Muscle layer of colon (tissue), 2 donors: Measurements from ENCODE around the gene MCM3AP.
"Not testable (repeated sequence)": the region's sequence is repeated elsewhere in the genome, so short reads cannot be mapped to it uniquely, and the experiment has no call there.

Experiments used
- H3K27ac ChIP-seq: one replicate; pipeline ENCODE4 v1.7.0; 2013; ENCODE audit warnings: low read depth, mild to moderate bottlenecking, low read length, moderate library complexity
- H3K27me3 ChIP-seq, 2 donors: one replicate each; pipeline ENCODE4 v1.7.0; 2013; ENCODE audit warnings: low read length in 2 of 2, mild to moderate bottlenecking in 2 of 2; ENCODE audit not compliant: insufficient read depth in 2 of 2, control insufficient read depth in 1 of 2
- H3K36me3 ChIP-seq: one replicate; pipeline ENCODE4 v1.7.0; 2013; ENCODE audit warnings: mild to moderate bottlenecking, low read length; ENCODE audit not compliant: insufficient read depth
- H3K4me1 ChIP-seq: one replicate; pipeline ENCODE4 v1.7.0; 2013; ENCODE audit warnings: mild to moderate bottlenecking, low read length; ENCODE audit not compliant: insufficient read depth
- H3K4me3 ChIP-seq, 2 donors: one replicate each; pipeline ENCODE4 v1.7.0; 2013; ENCODE audit warnings: low read length in 2 of 2, low read depth in 1 of 2, mild to moderate bottlenecking in 1 of 2, moderate library complexity in 1 of 2
- H3K9ac ChIP-seq: one replicate; pipeline ENCODE4 v1.7.0; 2013; ENCODE audit warnings: low read length
- H3K9me3 ChIP-seq: one replicate; pipeline ENCODE4 v1.7.0; 2013; ENCODE audit warnings: mild to moderate bottlenecking, low read length
- donor health status: abdominal sarcoma.
- donor health status: Adenocarcinoma of cecum.

MCM3AP gene

GRCh38 chr21:46203203-46203600 lies 82.2 kb downstream of the MCM3AP start:
- no peak overlapping the region for H3K4me3 ChIP-seq
- no peak overlapping the region for H3K27ac ChIP-seq
- peaks cover 39% of the 10 kb centered on the region for H3K36me3 ChIP-seq
- no peaks in the 10 kb centered on the region for H3K27me3 ChIP-seq
- H3K9me3 ChIP-seq = no peaks in the 10 kb centered on the region
- H3K9ac ChIP-seq = no peak overlapping the region
- no peaks in the 10 kb centered on the region for H3K4me1 ChIP-seq

DNA sequence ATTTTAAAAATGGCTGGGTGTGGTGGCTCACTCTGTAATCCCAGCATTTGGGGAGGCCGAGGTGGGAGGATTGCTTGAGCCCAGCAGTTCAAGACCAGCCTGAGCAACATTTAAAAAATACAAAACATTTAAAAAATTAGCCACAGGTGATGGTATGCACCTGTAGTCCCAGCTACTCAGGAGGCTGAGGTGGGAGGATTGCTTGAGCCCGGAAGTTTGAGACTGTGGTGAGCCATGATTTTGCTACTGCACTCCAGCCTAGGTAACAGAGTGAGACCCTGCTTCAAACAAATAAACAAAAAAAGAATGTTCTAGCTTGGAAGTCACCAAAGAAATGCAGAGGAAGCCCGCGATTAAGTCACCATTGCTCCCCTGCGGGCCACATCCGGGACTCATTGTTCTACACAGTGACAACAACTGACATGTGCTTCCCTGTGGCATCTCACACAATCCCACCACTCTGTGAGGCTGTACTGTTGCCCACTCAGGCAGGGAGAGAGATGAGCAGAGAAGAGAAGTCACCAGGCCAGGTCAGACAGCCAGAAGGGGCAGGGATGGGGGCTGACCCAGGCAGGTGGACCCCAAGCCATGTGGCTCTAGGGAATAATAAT lies 82.7 kb downstream of the MCM3AP start:
- Histone ChIP-seq H3K9me3 (no peaks in the 10 kb centered on the region), H3K9ac (no peak overlapping the region), H3K27ac (no peak overlapping the region), H3K36me3 (peaks cover 35% of the 10 kb centered on the region), H3K27me3 (no peaks in the 10 kb centered on the region), H3K4me1 (no peaks in the 10 kb centered on the region), H3K4me3 (no peak overlapping the region)

- H3K4me3 ChIP-seq, H3K27ac ChIP-seq, H3K4me1 ChIP-seq, H3K27me3 ChIP-seq, H3K9ac ChIP-seq, H3K9me3 ChIP-seq: not testable (repeated sequence)
- peaks cover 36% of the 10 kb centered on the region for H3K36me3 ChIP-seq
These were observed 84.3 kb downstream of the MCM3AP start for GRCh38 chr21:46200877-46201803.

- Histone ChIP-seq H3K4me1 (no peaks in the 10 kb centered on the region), H3K9ac (no peak overlapping the region), H3K27me3 (no peaks in the 10 kb centered on the region), H3K4me3 (no peak overlapping the region), H3K27ac (no peak overlapping the region), H3K36me3 (peaks cover 44% of the 10 kb centered on the region), H3K9me3 (no peaks in the 10 kb centered on the region)
These were observed 85.7 kb downstream of the MCM3AP start for GRCh38 chr21:46199436-46200373.

DNA sequence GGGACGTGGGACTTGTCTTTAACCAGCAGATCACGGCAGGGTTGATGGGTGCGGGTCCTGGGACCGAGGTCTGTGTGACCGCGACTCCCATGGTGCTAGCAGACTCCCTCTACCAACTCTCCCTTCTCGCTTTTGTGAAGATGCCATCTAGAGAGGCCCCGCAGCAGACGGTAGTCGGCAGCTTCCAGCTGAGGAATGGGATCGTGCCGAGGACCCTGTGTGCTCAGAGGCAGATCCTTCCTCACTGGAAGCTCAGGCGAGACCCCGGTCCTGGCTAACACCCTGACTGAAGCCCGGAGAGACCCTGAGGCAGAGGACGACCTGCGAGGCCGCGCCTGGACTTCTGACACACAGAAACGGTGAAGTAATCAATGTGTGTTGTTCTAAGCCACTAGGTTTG lies 88.7 kb downstream of the MCM3AP start:
- Histone ChIP-seq H3K9ac (no peak overlapping the region), H3K27me3 (no peaks in the 10 kb centered on the region), H3K4me1 (no peaks in the 10 kb centered on the region), H3K9me3 (no peaks in the 10 kb centered on the region), H3K27ac (no peak overlapping the region), H3K36me3 (peaks cover 69% of the 10 kb centered on the region), H3K4me3 (no peak overlapping the region)

DNA sequence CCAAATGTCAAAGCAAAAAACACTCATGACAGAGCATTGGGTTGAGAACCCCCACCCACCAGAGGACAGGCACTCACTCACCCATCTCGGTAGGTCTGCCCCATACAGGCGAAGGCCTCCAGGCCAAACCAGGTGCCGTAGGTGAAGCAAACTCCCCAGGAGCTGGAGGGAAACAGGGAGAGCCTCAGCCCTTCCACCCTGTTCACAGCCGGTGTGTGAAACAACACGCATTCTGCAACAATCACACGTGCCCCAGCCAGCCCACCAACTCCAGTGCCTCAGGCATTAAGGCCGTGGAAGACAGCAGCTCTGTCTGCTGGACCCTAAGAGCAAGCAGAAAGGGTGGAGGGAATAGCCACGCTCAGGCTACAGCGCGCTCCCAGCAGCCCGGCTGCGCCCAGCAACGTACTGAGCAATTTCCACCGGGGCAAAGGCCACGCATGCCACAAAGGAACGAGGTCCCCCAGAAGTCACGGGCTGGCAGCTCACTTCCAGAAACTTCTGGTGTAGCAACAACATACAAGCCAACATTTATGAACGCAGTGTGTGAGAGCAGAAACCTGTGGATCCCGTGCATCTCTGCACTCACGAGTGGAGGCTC lies 89.7 kb downstream of the MCM3AP start:
- H3K9me3 ChIP-seq = no peaks in the 10 kb centered on the region
- peaks cover 69% of the 10 kb centered on the region for H3K36me3 ChIP-seq

GRCh38 chr21:46194374-46195334 lies 90.8 kb downstream of the MCM3AP start:
- no peaks in the 10 kb centered on the region for H3K4me1 ChIP-seq

More for the DNA sequence above, 89.7 kb downstream of the MCM3AP start:
- Histone ChIP-seq H3K27ac (no peak overlapping the region), H3K4me3 (no peak overlapping the region), H3K27me3 (no peaks in the 10 kb centered on the region), H3K4me1 (no peaks in the 10 kb centered on the region), H3K9ac (no peak overlapping the region)

DNA sequence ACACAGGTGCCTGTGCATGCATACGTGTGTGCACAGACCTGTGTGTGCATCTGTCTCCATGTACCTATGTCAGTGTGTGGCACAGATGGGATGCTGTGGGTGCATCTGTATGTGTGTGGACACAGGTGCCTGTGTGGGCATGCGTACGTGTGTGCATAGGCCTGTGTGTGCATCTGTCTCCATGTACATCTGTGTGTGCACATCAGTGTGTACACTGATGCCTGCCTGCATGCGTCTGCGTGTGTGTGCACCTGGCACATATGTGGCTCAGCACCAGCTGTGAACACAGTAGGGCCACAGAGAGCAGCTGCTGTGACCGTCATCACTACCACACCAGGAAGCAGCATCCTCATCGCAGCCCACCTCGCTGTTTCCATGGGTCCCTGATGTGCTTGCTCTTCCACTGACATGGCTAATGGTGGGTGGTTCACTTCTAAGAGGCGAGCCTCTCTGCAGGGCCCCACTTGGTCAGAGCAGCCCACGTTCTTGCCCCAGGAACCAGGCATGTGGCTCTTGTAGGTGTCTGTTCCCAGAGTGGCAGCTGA lies 91.5 kb downstream of the MCM3AP start:
- Histone ChIP-seq H3K27me3 (no peaks in the 10 kb centered on the region), H3K9me3 (no peaks in the 10 kb centered on the region), H3K9ac (no peak overlapping the region), H3K4me1 (no peaks in the 10 kb centered on the region), H3K4me3 (no peak overlapping the region), H3K27ac (no peak overlapping the region), H3K36me3 (peaks cover 56% of the 10 kb centered on the region)

More at GRCh38 chr21:46194374-46195334, 90.8 kb downstream of the MCM3AP start:
- H3K4me3 ChIP-seq = no peak overlapping the region
- H3K9ac ChIP-seq = no peak overlapping the region
- no peak overlapping the region for H3K27ac ChIP-seq
- H3K36me3 ChIP-seq = peaks cover 62% of the 10 kb centered on the region
- no peaks in the 10 kb centered on the region for H3K27me3 ChIP-seq
- no peaks in the 10 kb centered on the region for H3K9me3 ChIP-seq

DNA sequence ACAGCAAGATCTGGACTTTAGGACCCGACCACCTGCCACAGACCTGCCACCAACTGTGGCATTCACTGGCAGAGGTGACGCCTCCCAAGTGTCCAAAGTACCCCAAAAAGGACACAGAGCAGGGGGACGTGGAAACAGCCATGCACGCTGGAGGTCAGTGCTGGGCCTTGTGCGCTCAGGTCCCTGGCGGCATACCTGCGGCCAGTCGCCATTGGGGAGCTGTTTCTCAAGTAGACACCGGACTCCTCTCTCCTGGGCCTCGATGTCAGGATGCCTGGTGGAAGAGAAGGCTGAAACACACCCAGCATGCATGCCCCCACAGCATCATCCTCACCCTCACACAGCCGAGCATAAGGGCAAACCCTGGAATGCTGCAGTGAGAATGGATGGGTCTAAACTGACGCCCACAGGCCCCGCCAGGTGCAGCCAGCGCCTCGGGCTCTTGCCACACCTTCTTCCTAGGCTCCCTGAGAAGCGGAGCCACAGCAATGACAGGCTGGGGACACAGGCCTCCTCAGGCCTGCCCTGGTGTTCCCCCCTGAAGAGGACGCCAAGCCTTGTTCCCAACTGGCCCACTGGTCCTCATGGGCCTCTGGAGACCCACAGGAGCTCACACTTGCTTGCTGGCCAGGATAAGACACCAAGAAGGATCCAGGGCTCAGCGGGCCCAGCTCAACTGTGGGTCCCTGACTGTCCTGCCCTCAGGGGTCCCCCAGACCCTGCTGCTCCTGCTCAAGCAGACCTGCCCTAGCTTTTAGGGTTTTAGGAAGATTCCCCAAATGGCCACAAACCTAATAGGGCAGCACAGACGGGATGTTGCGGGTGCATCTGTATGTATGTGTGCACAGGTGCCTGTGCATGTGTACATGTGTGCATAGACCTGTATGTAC lies 93.5 kb downstream of the MCM3AP start:
- H3K27me3 ChIP-seq = no peaks in the 10 kb centered on the region
- H3K9ac ChIP-seq = no peak overlapping the region
- H3K4me3 ChIP-seq = no peak overlapping the region
- no peaks in the 10 kb centered on the region for H3K9me3 ChIP-seq
- H3K36me3 ChIP-seq = peaks cover 50% of the 10 kb centered on the region
- no peaks in the 10 kb centered on the region for H3K4me1 ChIP-seq
- H3K27ac ChIP-seq = no peak overlapping the region
